Measurements from ENCODE around the gene FOXO6. TPM values are rescaled to one million over a fixed set of nuclear protein-coding genes. Genes with fewer than 3 reads are reported as not detected.
A peak's percentile ranks its signal among the peaks of the same experiment; 100 is the strongest.

FOXO6 gene
- total and polyA plus RNA-seq, 2 of the 13 experiments (the other 11 are each of a cell fraction or from before 2014, with no cell fraction given): 0.13 TPM; not detected in 1

GRCh38 chr1:41363591-41364320 lies 2.5 kb downstream of the FOXO6 start:
- Histone ChIP-seq H3K36me3 (replicated peaks in 1 of 2; ENCODE audit: control insufficient read depth in 1 of 2, insufficient read depth in 2 of 2, low read length in 2 of 2) (no peaks in the 10 kb centered on the region), H4K20me1 (ENCODE audit: insufficient read depth, low read length) (peaks cover 3% of the 10 kb centered on the region; the same call in 1 of the 2 replicates), H2AFZ (ENCODE audit: low read length) (no peak overlapping the region), H3K9ac (ENCODE audit: insufficient read depth, low read depth, low read length) (no peak overlapping the region), H3K27ac (ENCODE audit: extremely low read length, insufficient read depth, low read length) (no peak overlapping the region), H3K4me3 (replicated peaks in 1 of 3; ENCODE audit: insufficient read depth in 1 of 3, low read depth in 2 of 3, low read length in 3 of 3) (no peak overlapping the region), H3K4me2 (ENCODE audit: low read depth, low read length) (no peak overlapping the region), H3K9me3 (ENCODE audit: low read length) (no peaks in the 10 kb centered on the region), H3K27me3 (ENCODE audit: control insufficient read depth in 1 of 2, insufficient read depth in 2 of 2, low read length in 2 of 2) (peaks cover 11 to 31% of the 10 kb centered on the region in 2 experiments), H3K79me2 (ENCODE audit: insufficient read depth, low read length) (no peaks in the 10 kb centered on the region), H3K4me1 (ENCODE audit: insufficient read depth, low read length) (peaks cover 18% of the 10 kb centered on the region)
- TF ChIP-seq ZFP36 (IDR thresholded peaks at IDR 0.05; ENCODE audit: borderline replicate concordance, low read depth, low read length, partially characterized antibody): peak; percentile 45
- TF ChIP-seq HCFC1 (IDR thresholded peaks at IDR 0.05; ENCODE audit: low read depth, low read length): no peak
- in situ Hi-C loops (cut with HindIII; ENCODE audit: extremely low pct_ligation_motif_present, low pct_unique_long_range_greater_than_20kb): no loop called here
- ChIA-PET CTCF (ENCODE audit: low intra/inter-chr PET ratio, low total read pairs) (no interaction called here), POLR2A (no interaction called here)
- WGBS (ENCODE audit: low lambda C conversion rate): 38% methylated on average over 3 of the region's 4 CpGs
- ATAC-seq (no peak), DNase-seq (ENCODE audit: low spot score) (no peak), FAIRE-seq (no peak)
- BruUV-seq (replicated peaks): no TSS peak
- intact Hi-C loops (cut with micrococcal nuclease; ENCODE audit: unreplicated experiment): loop anchor here (5.0 kb wide), 1 partner anchor 54 kb away; no protein-coding TSS in a partner anchor

DNA sequence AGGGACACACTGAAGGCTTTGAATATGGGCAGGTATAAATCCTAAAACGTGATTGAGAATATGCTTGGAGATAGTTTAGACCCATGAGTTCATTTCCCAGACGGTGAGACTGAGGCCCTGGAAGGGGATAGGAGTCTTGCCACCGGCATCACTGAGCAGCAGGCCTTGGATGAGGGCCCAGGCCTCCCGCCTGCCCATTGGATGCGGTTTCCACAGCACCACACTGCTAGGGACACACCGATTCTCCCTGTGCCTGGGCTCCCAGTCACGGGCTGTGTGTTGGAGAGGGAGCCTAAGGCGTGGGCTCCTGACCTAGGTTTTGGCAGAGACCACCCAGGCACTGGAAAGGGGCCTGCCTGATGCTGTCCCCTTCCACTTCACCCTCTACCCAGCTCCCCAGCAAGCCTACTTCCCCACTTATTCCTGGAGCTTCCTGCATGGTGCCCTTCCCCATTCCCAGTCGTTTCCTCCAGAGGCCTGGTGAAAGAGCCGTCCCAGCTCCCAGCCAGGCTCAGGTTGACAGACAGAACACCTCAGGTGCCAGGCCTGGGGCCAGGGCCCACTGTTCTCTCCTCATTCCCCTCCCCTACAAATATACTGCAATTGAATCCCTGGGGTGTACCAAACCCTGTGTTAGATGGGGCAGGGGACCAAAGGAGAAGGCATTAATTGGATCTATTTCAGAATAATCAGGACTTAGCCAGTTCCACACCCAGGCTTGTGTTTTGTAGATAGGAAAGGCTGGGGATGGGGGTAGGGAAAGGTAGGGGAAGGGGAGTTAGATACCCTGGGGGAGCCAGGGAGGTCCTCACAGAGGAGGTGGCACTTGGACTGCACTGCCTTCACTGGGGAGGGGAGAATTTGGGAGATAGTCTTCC lies 3.4 kb downstream of the FOXO6 start:
- in situ Hi-C loops (cut with HindIII; ENCODE audit: extremely low pct_ligation_motif_present, low pct_unique_long_range_greater_than_20kb): no loop called here
- POLR2A ChIA-PET: no interaction called here
- Histone ChIP-seq H3K9ac (ENCODE audit: insufficient read depth, low read depth, low read length) (no peak overlapping the region), H3K4me3 (replicated peaks in 1 of 3; ENCODE audit: insufficient read depth in 1 of 3, low read depth in 2 of 3, low read length in 3 of 3) (no peak overlapping the region), H3K27me3 (ENCODE audit: control insufficient read depth in 1 of 2, insufficient read depth in 2 of 2, low read length in 2 of 2) (peaks cover 11 to 31% of the 10 kb centered on the region in 2 experiments), H3K27ac (ENCODE audit: extremely low read length, insufficient read depth, low read length) (no peak overlapping the region), H3K9me3 (ENCODE audit: low read length) (no peaks in the 10 kb centered on the region), H3K4me2 (ENCODE audit: low read depth, low read length) (no peak overlapping the region), H3K36me3 (replicated peaks in 1 of 2; ENCODE audit: control insufficient read depth in 1 of 2, insufficient read depth in 2 of 2, low read length in 2 of 2) (no peaks in the 10 kb centered on the region), H3K4me1 (ENCODE audit: insufficient read depth, low read length) (peaks cover 18% of the 10 kb centered on the region), H4K20me1 (ENCODE audit: insufficient read depth, low read length) (peaks cover 3% of the 10 kb centered on the region; the same call in 1 of the 2 replicates), H2AFZ (ENCODE audit: low read length) (no peak overlapping the region), H3K79me2 (ENCODE audit: insufficient read depth, low read length) (no peaks in the 10 kb centered on the region)
- CTCF ChIA-PET (ENCODE audit: low intra/inter-chr PET ratio, low total read pairs): no interaction called here
- no peak for TF ChIP-seq ZNF780A (CRISPR knock-in tag; IDR thresholded peaks at IDR 0.05)
- TF ChIP-seq ZNF136 (CRISPR knock-in tag; IDR thresholded peaks at IDR 0.05; ENCODE audit: low read depth): no peak
- no peak for TF ChIP-seq ZNF891 (CRISPR knock-in tag; IDR thresholded peaks at IDR 0.05)
- no peak for TF ChIP-seq SMC3 (IDR thresholded peaks at IDR 0.05; ENCODE audit: low read length)
- no peak for TF ChIP-seq ZNF530 (CRISPR knock-in tag; IDR thresholded peaks at IDR 0.05; ENCODE audit: low read depth)
- TF ChIP-seq, protein P1, sequence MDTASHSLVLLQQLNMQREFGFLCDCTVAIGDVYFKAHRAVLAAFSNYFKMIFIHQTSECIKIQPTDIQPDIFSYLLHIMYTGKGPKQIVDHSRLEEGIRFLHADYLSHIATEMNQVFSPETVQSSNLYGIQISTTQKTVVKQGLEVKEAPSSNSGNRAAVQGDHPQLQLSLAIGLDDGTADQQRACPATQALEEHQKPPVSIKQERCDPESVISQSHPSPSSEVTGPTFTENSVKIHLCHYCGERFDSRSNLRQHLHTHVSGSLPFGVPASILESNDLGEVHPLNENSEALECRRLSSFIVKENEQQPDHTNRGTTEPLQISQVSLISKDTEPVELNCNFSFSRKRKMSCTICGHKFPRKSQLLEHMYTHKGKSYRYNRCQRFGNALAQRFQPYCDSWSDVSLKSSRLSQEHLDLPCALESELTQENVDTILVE (CRISPR knock-in tag; IDR thresholded peaks at IDR 0.05): no peak
- TF ChIP-seq ZNF235 (CRISPR knock-in tag; IDR thresholded peaks at IDR 0.05; ENCODE audit: borderline replicate concordance): no peak
- TF ChIP-seq ZFP36L2 (CRISPR knock-in tag; IDR thresholded peaks at IDR 0.05): no peak
- TF ChIP-seq, protein P2, sequence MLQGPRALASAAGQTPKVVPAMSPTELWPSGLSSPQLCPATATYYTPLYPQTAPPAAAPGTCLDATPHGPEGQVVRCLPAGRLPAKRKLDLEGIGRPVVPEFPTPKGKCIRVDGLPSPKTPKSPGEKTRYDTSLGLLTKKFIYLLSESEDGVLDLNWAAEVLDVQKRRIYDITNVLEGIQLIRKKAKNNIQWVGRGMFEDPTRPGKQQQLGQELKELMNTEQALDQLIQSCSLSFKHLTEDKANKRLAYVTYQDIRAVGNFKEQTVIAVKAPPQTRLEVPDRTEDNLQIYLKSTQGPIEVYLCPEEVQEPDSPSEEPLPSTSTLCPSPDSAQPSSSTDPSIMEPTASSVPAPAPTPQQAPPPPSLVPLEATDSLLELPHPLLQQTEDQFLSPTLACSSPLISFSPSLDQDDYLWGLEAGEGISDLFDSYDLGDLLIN (CRISPR knock-in tag; IDR thresholded peaks at IDR 0.05; ENCODE audit: borderline replicate concordance): no peak
- TF ChIP-seq ZFAT (CRISPR knock-in tag; conservative IDR thresholded peaks at IDR 0.05): no peak
- TF ChIP-seq, protein P3, sequence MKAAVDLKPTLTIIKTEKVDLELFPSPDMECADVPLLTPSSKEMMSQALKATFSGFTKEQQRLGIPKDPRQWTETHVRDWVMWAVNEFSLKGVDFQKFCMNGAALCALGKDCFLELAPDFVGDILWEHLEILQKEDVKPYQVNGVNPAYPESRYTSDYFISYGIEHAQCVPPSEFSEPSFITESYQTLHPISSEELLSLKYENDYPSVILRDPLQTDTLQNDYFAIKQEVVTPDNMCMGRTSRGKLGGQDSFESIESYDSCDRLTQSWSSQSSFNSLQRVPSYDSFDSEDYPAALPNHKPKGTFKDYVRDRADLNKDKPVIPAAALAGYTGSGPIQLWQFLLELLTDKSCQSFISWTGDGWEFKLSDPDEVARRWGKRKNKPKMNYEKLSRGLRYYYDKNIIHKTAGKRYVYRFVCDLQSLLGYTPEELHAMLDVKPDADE (CRISPR knock-in tag; IDR thresholded peaks at IDR 0.05): no peak
- no peak for DNase-seq (ENCODE audit: low spot score)
- no peak for ATAC-seq
- BruUV-seq (replicated peaks): no TSS peak
- intact Hi-C loops (cut with micrococcal nuclease; ENCODE audit: unreplicated experiment): loop anchor here (5.0 kb wide), 1 partner anchor 53 kb away; no protein-coding TSS in a partner anchor
- FAIRE-seq: no peak
- 6% methylated on average over 5 of the region's 10 CpGs for WGBS (ENCODE audit: low lambda C conversion rate)

Data from HepG2 (cell line).